Ishikawa (cell line): ENCODE data around the gene TMEM51.

Experiments
- CEBPB ChIP-seq: IDR thresholded peaks from 2 replicates; pipeline ENCODE4 v1.6.1; 2012
- CREB1 ChIP-seq: IDR thresholded peaks from 2 replicates; pipeline ENCODE4 v1.6.1; 2012; ENCODE audit warnings: low read depth
- EGR1 ChIP-seq: IDR thresholded peaks from 2 replicates; pipeline ENCODE4 v1.6.1; 2012
- EP300 ChIP-seq: IDR thresholded peaks from 2 replicates; pipeline ENCODE4 v1.6.1; 2012; ENCODE audit warnings: borderline replicate concordance
- FOXM1 ChIP-seq: IDR thresholded peaks from 2 replicates; pipeline ENCODE4 v1.6.1; 2012; ENCODE audit warnings: low read depth, borderline replicate concordance
- MAX ChIP-seq: IDR thresholded peaks from 2 replicates; pipeline ENCODE4 v1.6.1; 2012
- NFIC ChIP-seq: IDR thresholded peaks from 2 replicates; pipeline ENCODE4 v1.6.1; 2012
- RAD21 ChIP-seq: IDR thresholded peaks from 2 replicates; pipeline ENCODE4 v1.6.1; 2012; ENCODE audit warnings: low read depth
- REST ChIP-seq: IDR thresholded peaks from 2 replicates; pipeline ENCODE4 v1.6.1; 2012; ENCODE audit warnings: low read depth, mild to moderate bottlenecking
- TAF1 ChIP-seq: IDR thresholded peaks from 2 replicates; pipeline ENCODE4 v1.6.1; 2012; ENCODE audit warnings: low read depth, mild to moderate bottlenecking
- TCF12 ChIP-seq: IDR thresholded peaks from 2 replicates; pipeline ENCODE4 v1.6.1; 2012; ENCODE audit warnings: low read depth
- TEAD4 ChIP-seq: IDR thresholded peaks from 2 replicates; pipeline ENCODE4 v1.6.1; 2012
- USF1 ChIP-seq: IDR thresholded peaks from 2 replicates; pipeline ENCODE4 v1.6.1; 2012
- YY1 ChIP-seq: IDR thresholded peaks from 2 replicates; pipeline ENCODE4 v1.6.1; 2012; ENCODE audit warnings: low read depth
- ZBTB7A ChIP-seq: IDR thresholded peaks from 2 replicates; pipeline ENCODE4 v1.6.1; 2012; ENCODE audit warnings: low read depth

TMEM51 gene

GRCh38 chr1:15155888-15156741 lies 2.6 kb downstream of the TMEM51 start:
- TF ChIP-seq ZBTB7A, result no peak
- TF ChIP-seq TAF1, result no peak
- TF ChIP-seq CREB1, result no peak
- no peak for TF ChIP-seq REST
- TF ChIP-seq NFIC, result no peak
- no peak for TF ChIP-seq CEBPB
- no peak for TF ChIP-seq YY1
- TF ChIP-seq EP300, result no peak
- TF ChIP-seq TEAD4, result no peak
- TF ChIP-seq MAX, result no peak
- no peak for TF ChIP-seq EGR1
- TF ChIP-seq TCF12, result no peak
- TF ChIP-seq USF1, result no peak
- no peak for TF ChIP-seq RAD21
- TF ChIP-seq FOXM1, result no peak

- TF ChIP-seq TAF1, result no peak
- TF ChIP-seq EP300, result no peak
- TF ChIP-seq ZBTB7A, result no peak
- no peak for TF ChIP-seq CREB1
- no peak for TF ChIP-seq YY1
- no peak for TF ChIP-seq NFIC
- TF ChIP-seq RAD21, result no peak
- no peak for TF ChIP-seq CEBPB
- no peak for TF ChIP-seq EGR1
- no peak for TF ChIP-seq TCF12
- TF ChIP-seq FOXM1, result no peak
These were observed 3.3 kb downstream of the TMEM51 start for GRCh38 chr1:15156807-15157380.

GRCh38 chr1:15157524-15158399 lies 4.2 kb downstream of the TMEM51 start:
- TF ChIP-seq RAD21 (no peak), NFIC (no peak), CREB1 (no peak)

GRCh38 chr1:15158506-15159165 lies 5.1 kb downstream of the TMEM51 start:
- TF ChIP-seq CEBPB (peak; percentile 57), FOXM1 (no peak), ZBTB7A (no peak), EP300 (no peak), NFIC (no peak)

GRCh38 chr1:15159166-15159555 lies 5.6 kb downstream of the TMEM51 start:
- TF ChIP-seq EP300, result no peak
- TF ChIP-seq TAF1, result no peak
- TF ChIP-seq RAD21, result no peak
- no peak for TF ChIP-seq USF1
- no peak for TF ChIP-seq MAX

GRCh38 chr1:15160626-15161025 lies 7.1 kb downstream of the TMEM51 start:
- TF ChIP-seq TEAD4, result no peak
- no peak for TF ChIP-seq EP300
- TF ChIP-seq USF1, result no peak
- TF ChIP-seq RAD21, result no peak
- no peak for TF ChIP-seq TCF12
- TF ChIP-seq ZBTB7A, result no peak
- TF ChIP-seq NFIC, result no peak
- TF ChIP-seq MAX, result no peak
- TF ChIP-seq CREB1, result no peak
- TF ChIP-seq YY1, result no peak
- TF ChIP-seq EGR1, result no peak
- no peak for TF ChIP-seq REST
- no peak for TF ChIP-seq CEBPB
- no peak for TF ChIP-seq FOXM1
- TF ChIP-seq TAF1, result no peak
